ENCODE results near the gene DIPK2B. TPM values are rescaled to one million over a fixed set of nuclear protein-coding genes. Genes with fewer than 3 reads are reported as not detected.

Gene DIPK2B
- total RNA-seq, 1 donor from 2014 or later, result not detected

DNA sequence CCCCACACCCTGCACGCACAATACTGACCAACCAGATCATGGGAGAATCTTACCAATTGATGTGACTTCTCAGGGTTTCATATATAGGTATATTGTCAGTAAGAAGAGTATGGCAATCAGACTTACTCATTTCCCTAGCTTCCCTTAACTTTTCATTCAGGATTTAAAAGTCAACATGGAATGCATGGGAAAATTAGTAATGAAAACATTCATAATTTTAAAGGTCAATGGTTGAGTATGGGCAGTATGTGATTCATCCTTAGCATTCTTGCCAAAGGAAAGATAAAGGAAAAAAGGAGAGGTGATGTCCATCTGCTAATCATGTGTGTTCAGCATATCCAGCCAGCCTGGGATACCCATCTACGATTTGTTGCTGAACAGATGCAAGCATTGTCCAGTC is 4.0 kb downstream of the DIPK2B start:
- H4K20me1 ChIP-seq (ENCODE audit: low read depth), result no peaks in the 10 kb centered on the region
- H3K27ac ChIP-seq, result no peak overlapping the region
- peaks cover 2% of the 10 kb centered on the region for H3K27me3 Mint-ChIP-seq (ENCODE audit: insufficient read depth, low read depth)

DNA sequence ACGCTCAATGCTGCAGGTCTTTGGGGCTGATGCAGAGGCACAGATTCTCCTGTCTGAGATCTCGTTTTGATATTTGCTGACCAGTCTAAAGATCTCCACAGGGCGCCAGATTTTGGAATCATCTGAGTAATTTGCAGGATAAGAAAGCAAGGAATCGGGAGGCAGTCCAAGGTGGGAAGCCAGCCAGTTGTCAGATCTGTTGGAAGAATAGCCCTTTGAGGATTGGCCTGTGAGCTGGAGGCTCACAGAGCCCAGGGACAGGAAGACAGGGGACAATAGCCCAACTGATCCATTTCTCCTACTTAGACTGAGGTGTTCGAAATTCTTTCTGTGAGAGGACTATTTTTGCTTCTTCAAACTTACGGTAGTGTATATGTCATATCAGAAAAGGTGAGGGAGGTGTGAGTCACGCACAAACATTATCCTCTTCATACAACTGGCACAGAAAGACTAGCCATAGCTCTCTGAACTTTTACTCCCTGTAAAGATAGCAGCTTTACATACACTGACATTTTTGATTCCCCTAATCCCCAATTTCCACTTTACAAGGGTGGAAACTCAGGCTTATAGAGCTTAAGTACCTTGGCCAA is 8.8 kb downstream of the DIPK2B start:
- H2AFZ ChIP-seq (replicated peaks), result no peak overlapping the region
- no peak overlapping the region for H3K4me2 ChIP-seq
- H3K27ac Mint-ChIP-seq, result no peak overlapping the region
- no peak overlapping the region for H3K4me3 ChIP-seq
- no peak overlapping the region for H3K9ac ChIP-seq
- H3K4me1 Mint-ChIP-seq, result peaks cover 11% of the 10 kb centered on the region
- no peaks in the 10 kb centered on the region for H3K79me2 ChIP-seq (ENCODE audit: low read depth)
- H3K36me3 ChIP-seq, result no peaks in the 10 kb centered on the region
- H3K9me3 Mint-ChIP-seq, result no peaks in the 10 kb centered on the region
- H4K20me1 ChIP-seq (ENCODE audit: low read depth), result no peaks in the 10 kb centered on the region
- H3K9me3 ChIP-seq (ENCODE audit: low read depth), result no peaks in the 10 kb centered on the region
- DNase-seq (ENCODE audit: low spot score), result no peak
- H3K27me3 Mint-ChIP-seq (ENCODE audit: insufficient read depth, low read depth), result peaks cover 3% of the 10 kb centered on the region
- no peak overlapping the region for H3K4me3 Mint-ChIP-seq
- no peaks in the 10 kb centered on the region for H3F3A ChIP-seq (ENCODE audit: low read depth)
- no peaks in the 10 kb centered on the region for H3K4me1 ChIP-seq
- TF ChIP-seq, protein P1, sequence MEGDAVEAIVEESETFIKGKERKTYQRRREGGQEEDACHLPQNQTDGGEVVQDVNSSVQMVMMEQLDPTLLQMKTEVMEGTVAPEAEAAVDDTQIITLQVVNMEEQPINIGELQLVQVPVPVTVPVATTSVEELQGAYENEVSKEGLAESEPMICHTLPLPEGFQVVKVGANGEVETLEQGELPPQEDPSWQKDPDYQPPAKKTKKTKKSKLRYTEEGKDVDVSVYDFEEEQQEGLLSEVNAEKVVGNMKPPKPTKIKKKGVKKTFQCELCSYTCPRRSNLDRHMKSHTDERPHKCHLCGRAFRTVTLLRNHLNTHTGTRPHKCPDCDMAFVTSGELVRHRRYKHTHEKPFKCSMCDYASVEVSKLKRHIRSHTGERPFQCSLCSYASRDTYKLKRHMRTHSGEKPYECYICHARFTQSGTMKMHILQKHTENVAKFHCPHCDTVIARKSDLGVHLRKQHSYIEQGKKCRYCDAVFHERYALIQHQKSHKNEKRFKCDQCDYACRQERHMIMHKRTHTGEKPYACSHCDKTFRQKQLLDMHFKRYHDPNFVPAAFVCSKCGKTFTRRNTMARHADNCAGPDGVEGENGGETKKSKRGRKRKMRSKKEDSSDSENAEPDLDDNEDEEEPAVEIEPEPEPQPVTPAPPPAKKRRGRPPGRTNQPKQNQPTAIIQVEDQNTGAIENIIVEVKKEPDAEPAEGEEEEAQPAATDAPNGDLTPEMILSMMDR (IDR thresholded peaks at IDR 0.05), result no peak
- TF ChIP-seq EZH2 (IDR thresholded peaks at IDR 0.05), result no peak
- no peak for TF ChIP-seq EZH2phosphoT487 (IDR thresholded peaks at IDR 0.05)
- no peaks in the 10 kb centered on the region for H3K36me3 Mint-ChIP-seq
- H3K27me3 ChIP-seq, result no peaks in the 10 kb centered on the region
- H3K27ac ChIP-seq, result no peak overlapping the region

More for the DNA sequence above, 4.0 kb downstream of the DIPK2B start:
- TF ChIP-seq, protein P1 (IDR thresholded peaks at IDR 0.05), result no peak
- TF ChIP-seq EZH2 (IDR thresholded peaks at IDR 0.05), result no peak
- TF ChIP-seq EZH2phosphoT487 (IDR thresholded peaks at IDR 0.05), result no peak
- H3K9me3 ChIP-seq (ENCODE audit: low read depth), result no peaks in the 10 kb centered on the region
- H3F3A ChIP-seq (ENCODE audit: low read depth), result no peaks in the 10 kb centered on the region
- Mint-ChIP-seq H3K4me1 (no peaks in the 10 kb centered on the region), H3K27ac (no peak overlapping the region), H3K4me3 (no peak overlapping the region), H3K9me3 (no peaks in the 10 kb centered on the region), H3K36me3 (no peaks in the 10 kb centered on the region)
- no peaks in the 10 kb centered on the region for H3K79me2 ChIP-seq (ENCODE audit: low read depth)
- no peak overlapping the region for H3K4me3 ChIP-seq
- H3K9ac ChIP-seq, result no peak overlapping the region
- no peaks in the 10 kb centered on the region for H3K4me1 ChIP-seq
- no peak overlapping the region for H2AFZ ChIP-seq (replicated peaks)
- DNase-seq (ENCODE audit: low spot score), result no peak
- no peak overlapping the region for H3K4me2 ChIP-seq
- H3K36me3 ChIP-seq, result no peaks in the 10 kb centered on the region
- H3K27me3 ChIP-seq, result no peaks in the 10 kb centered on the region

DNA sequence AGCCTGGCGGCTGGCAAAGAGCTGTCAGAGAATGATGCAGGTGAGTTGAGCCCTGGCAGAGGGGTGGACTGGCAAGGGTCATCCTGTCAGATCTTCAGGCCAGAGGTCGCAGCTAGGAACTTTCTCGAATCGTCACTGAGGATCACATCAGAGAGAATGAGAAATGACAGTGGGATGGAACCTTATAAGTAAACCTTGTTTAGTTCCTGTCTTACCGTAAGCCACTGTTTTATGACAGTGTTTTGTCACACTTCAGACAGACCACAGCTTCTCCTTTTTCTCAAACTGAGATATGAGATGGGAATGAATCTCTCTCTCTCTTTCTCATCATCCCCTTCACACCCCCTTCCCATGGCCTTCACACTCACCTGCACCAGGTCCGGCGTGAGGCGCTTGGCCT is 9.3 kb downstream of the DIPK2B start:
- Histone ChIP-seq H3K79me2 (ENCODE audit: low read depth) (no peaks in the 10 kb centered on the region), H3K27me3 (no peaks in the 10 kb centered on the region), H2AFZ (replicated peaks) (no peak overlapping the region), H3K4me1 (no peaks in the 10 kb centered on the region), H3K9ac (no peak overlapping the region), H3K9me3 (ENCODE audit: low read depth) (no peaks in the 10 kb centered on the region), H3K36me3 (no peaks in the 10 kb centered on the region), H3F3A (ENCODE audit: low read depth) (no peaks in the 10 kb centered on the region), H3K4me3 (no peak overlapping the region), H4K20me1 (ENCODE audit: low read depth) (no peaks in the 10 kb centered on the region), H3K27ac (no peak overlapping the region), H3K4me2 (no peak overlapping the region)
- peaks cover 3% of the 10 kb centered on the region for H3K27me3 Mint-ChIP-seq (ENCODE audit: insufficient read depth, low read depth)
- H3K9me3 Mint-ChIP-seq, result no peaks in the 10 kb centered on the region
- no peak for DNase-seq (ENCODE audit: low spot score)
- H3K27ac Mint-ChIP-seq, result no peak overlapping the region
- TF ChIP-seq EZH2phosphoT487 (IDR thresholded peaks at IDR 0.05), result no peak
- TF ChIP-seq EZH2 (IDR thresholded peaks at IDR 0.05), result no peak
- TF ChIP-seq, protein P1 (IDR thresholded peaks at IDR 0.05), result no peak
- peaks cover 12% of the 10 kb centered on the region for H3K4me1 Mint-ChIP-seq
- H3K4me3 Mint-ChIP-seq, result no peak overlapping the region
- H3K36me3 Mint-ChIP-seq, result no peaks in the 10 kb centered on the region

Measured in neural progenitor cell (in vitro differentiated cells).